GM23338 (cell line): Measurements from ENCODE around the gene OVAAL. TPM values are rescaled to one million over a fixed set of nuclear protein-coding genes. Genes with fewer than 3 reads are reported as not detected.

ENCODE experiments used
- ATAC-seq: fragments of 200-7000 bp; cut with Tn5 transposase; 3 replicates; pipeline ENCODE4 v1.9.1; 2020
- DNase-seq: peaks from one replicate; pipeline ENCODE4 v3.0.0-alpha.2; 2015; ENCODE audit warnings: low spot score
- H2AFZ ChIP-seq: fragments of 200-600 bp; sonication (generic); 2 replicates; pipeline ENCODE4 v1.8.0; 2016; ENCODE audit warnings: antibody characterized with exemption, mild to moderate bottlenecking, moderate library complexity
- H3F3A ChIP-seq: fragments of 200-600 bp; sonication (generic); replicated peaks from 2 replicates; pipeline ENCODE4 v1.8.0; 2017; ENCODE audit warnings: antibody characterized with exemption, mixed run types, low read depth
- H3K27ac ChIP-seq: fragments of 200-600 bp; sonication (generic); 2 replicates; pipeline ENCODE4 v1.6.1; 2016; ENCODE audit warnings: low read depth
- H3K27me3 ChIP-seq: fragments of 200-600 bp; sonication (generic); 2 replicates; pipeline ENCODE4 v1.8.0; 2016; ENCODE audit warnings: mild to moderate bottlenecking, mixed run types, moderate library complexity; ENCODE audit not compliant: insufficient read depth
- H3K36me3 ChIP-seq: fragments of 200-600 bp; sonication (generic); 2 replicates; pipeline ENCODE4 v1.8.0; 2016; ENCODE audit warnings: mild to moderate bottlenecking; ENCODE audit not compliant: insufficient read depth
- H3K4me1 ChIP-seq: fragments of 200-600 bp; sonication (generic); 2 replicates; pipeline ENCODE4 v1.8.0; 2016; ENCODE audit warnings: mild to moderate bottlenecking, moderate library complexity; ENCODE audit not compliant: insufficient read depth
- H3K4me2 ChIP-seq: fragments of 200-600 bp; sonication (generic); 2 replicates; pipeline ENCODE4 v1.7.1; 2017; ENCODE audit warnings: mixed run types
- H3K4me3 ChIP-seq: fragments of 200-600 bp; sonication (generic); 2 replicates; pipeline ENCODE4 v1.6.1; 2016; ENCODE audit warnings: mixed run types
- H3K79me2 ChIP-seq: fragments of 200-600 bp; sonication (generic); replicated peaks from 2 replicates; pipeline ENCODE4 v1.8.0; 2017; ENCODE audit warnings: mild to moderate bottlenecking; ENCODE audit not compliant: insufficient read depth
- H3K9me2 ChIP-seq: fragments of 200-600 bp; sonication (generic); 2 replicates; pipeline ENCODE4 v1.8.0; 2017; ENCODE audit not compliant: insufficient read depth
- H4K20me1 ChIP-seq: fragments of 200-600 bp; sonication (generic); replicated peaks from 2 replicates; pipeline ENCODE4 v1.8.0; 2017; ENCODE audit warnings: mild to moderate bottlenecking; ENCODE audit not compliant: insufficient read depth
- H3K27ac Mint-ChIP-seq: 2 replicates; pipeline ENCODE4 v1.8.0; 2020; ENCODE audit warnings: inconsistent platforms, mild to moderate bottlenecking, moderate library complexity, mixed read lengths
- H3K27me3 Mint-ChIP-seq: 3 replicates; pipeline ENCODE4 v1.8.0; 2022; ENCODE audit warnings: low read depth, mild to moderate bottlenecking, moderate library complexity, mixed read lengths, inconsistent platforms; ENCODE audit not compliant: insufficient read depth, poor library complexity
- H3K36me3 Mint-ChIP-seq: 3 replicates; pipeline ENCODE4 v1.8.0; 2021; ENCODE audit warnings: low read depth, mild to moderate bottlenecking, inconsistent platforms, moderate library complexity, mixed read lengths
- H3K4me1 Mint-ChIP-seq: 3 replicates; pipeline ENCODE4 v1.8.0; 2020; ENCODE audit warnings: mild to moderate bottlenecking, inconsistent platforms, mixed read lengths
- H3K4me3 Mint-ChIP-seq: 3 replicates; pipeline ENCODE4 v1.8.0; 2021; ENCODE audit warnings: moderate library complexity, mild to moderate bottlenecking, inconsistent platforms, mixed read lengths
- H3K9me3 Mint-ChIP-seq: 3 replicates; pipeline ENCODE4 v1.8.0; 2020; ENCODE audit warnings: moderate library complexity, mild to moderate bottlenecking, inconsistent platforms, mixed read lengths
- CREB1 ChIP-seq: fragments of 250-450 bp; sonication (Bioruptor Pico); IDR thresholded peaks from 2 replicates; pipeline ENCODE4 v1.5.0; 2020; ENCODE audit warnings: low read depth, mild to moderate bottlenecking, moderate library complexity
- EZH2 ChIP-seq: fragments of 200-600 bp; sonication (generic); IDR thresholded peaks from one replicate; pipeline ENCODE4 v1.8.0; 2017; ENCODE audit warnings: antibody characterized with exemption, mild to moderate bottlenecking, low read depth; ENCODE audit not compliant: unreplicated experiment
- EZH2phosphoT487 ChIP-seq: fragments of 200-600 bp; sonication (generic); IDR thresholded peaks from one replicate; pipeline ENCODE4 v1.8.1; 2018; ENCODE audit warnings: antibody characterized with exemption; ENCODE audit not compliant: unreplicated experiment
- JUNB ChIP-seq: IDR thresholded peaks from one replicate; pipeline ENCODE4 v1.6.1; 2016; ENCODE audit warnings: antibody characterized with exemption; ENCODE audit not compliant: unreplicated experiment
- NANOG ChIP-seq: IDR thresholded peaks from 2 replicates; pipeline ENCODE4 v1.6.1; 2016; ENCODE audit warnings: antibody characterized with exemption, borderline replicate concordance
- POLR2AphosphoS5 ChIP-seq: IDR thresholded peaks from 2 replicates; pipeline ENCODE4 v1.6.1; 2016; ENCODE audit warnings: antibody characterized with exemption, low read depth
- STAT1 ChIP-seq: IDR thresholded peaks from one replicate; pipeline ENCODE4 v1.6.1; 2016; ENCODE audit warnings: antibody characterized with exemption; ENCODE audit not compliant: unreplicated experiment
- ZNF114 ChIP-seq: fragments of 250-450 bp; sonication (Bioruptor Pico); IDR thresholded peaks from 2 replicates; pipeline ENCODE4 v1.5.0; 2020; ENCODE audit warnings: mild to moderate bottlenecking, moderate library complexity
- ZNF331 ChIP-seq: fragments of 250-450 bp; sonication (Bioruptor Pico); IDR thresholded peaks from 2 replicates; pipeline ENCODE4 v1.5.0; 2020; ENCODE audit warnings: low read depth, mild to moderate bottlenecking, moderate library complexity
- ZNF462 ChIP-seq: fragments of 250-450 bp; sonication (Bioruptor Pico); IDR thresholded peaks from 2 replicates; pipeline ENCODE4 v1.5.0; 2020; ENCODE audit warnings: mild to moderate bottlenecking, moderate library complexity
- polyA plus RNA-seq: library from polyadenylated mRNA; unstranded; fragments of >200 nt; fragmentation: Nextera tagmentation; extraction: Ambion mirVana; gene quantifications from 2 replicates; pipeline ENCODE4 v1.2.1, GENCODE V29; 2016
- total RNA-seq: library from RNA; depleted of rRNA; stranded (reverse); fragments of >200 nt; shearing (Covaris generic); gene quantifications from 2 replicates; pipeline ENCODE4 v1.2.3, GENCODE V29; 2014
- TF ChIP-seq, protein P1 (sequence below): IDR thresholded peaks from one replicate; pipeline ENCODE4 v1.6.1; 2018; ENCODE audit warnings: antibody characterized with exemption; ENCODE audit not compliant: unreplicated experiment
- TF ChIP-seq, protein P2 (sequence below): IDR thresholded peaks from 2 replicates; pipeline ENCODE4 v1.6.1; 2016; ENCODE audit warnings: antibody characterized with exemption
- TF ChIP-seq, protein P3 (sequence below), 2 experiments: fragments of 200-600 bp in 1 of 2; sonication (generic) in 1 of 2; conservative IDR thresholded peaks; 2 replicates each; pipeline versions ENCODE4 v1.5.1 to v1.6.1; 2016 to 2017; ENCODE audit warnings: antibody characterized with exemption in 2 of 2, low read depth in 2 of 2, mild to moderate bottlenecking in 2 of 2, moderate library complexity in 1 of 2

OVAAL gene
- total and polyA plus RNA-seq, 2 experiments from 2014 or later, result not detected

DNA sequence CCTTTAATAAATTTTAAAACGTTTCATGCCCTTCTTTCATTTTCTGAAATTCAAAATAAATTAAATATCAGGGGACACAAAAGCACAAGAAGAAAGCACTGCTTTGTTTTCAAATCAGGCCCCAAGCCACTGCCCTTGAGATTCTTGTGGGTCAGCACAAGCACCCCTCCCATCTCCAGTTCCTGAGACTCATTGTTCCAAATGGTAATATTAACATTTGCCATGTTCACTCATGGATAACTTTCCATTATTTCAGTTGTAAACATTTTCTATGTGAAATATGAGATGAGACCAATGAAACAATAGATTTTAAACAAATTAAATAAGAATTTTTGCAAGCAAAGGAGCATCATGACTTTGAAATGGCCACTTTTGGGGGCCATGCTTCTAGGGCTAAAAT is 7.7 kb downstream of the OVAAL start:
- H3K4me3 Mint-ChIP-seq, result no peak overlapping the region
- H3K27me3 Mint-ChIP-seq, result no peaks in the 10 kb centered on the region
- peaks cover 4% of the 10 kb centered on the region; the same call in 2 of the 3 replicates for H3K4me1 Mint-ChIP-seq
- Histone ChIP-seq H3K27me3 (no peaks in the 10 kb centered on the region), H3K9me2 (peaks cover 9% of the 10 kb centered on the region; the same call in 1 of the 2 replicates), H3K4me1 (no peaks in the 10 kb centered on the region), H3K4me3 (no peak overlapping the region), H2AFZ (no peak overlapping the region), H3K79me2 (no peaks in the 10 kb centered on the region), H3K4me2 (no peak overlapping the region), H3K36me3 (no peaks in the 10 kb centered on the region), H3K27ac (no peak overlapping the region), H3F3A (no peaks in the 10 kb centered on the region), H4K20me1 (no peaks in the 10 kb centered on the region)
- H3K27ac Mint-ChIP-seq, result no peak overlapping the region
- H3K36me3 Mint-ChIP-seq, result no peaks in the 10 kb centered on the region
- DNase-seq (no peak), ATAC-seq (no peak)
- TF ChIP-seq ZNF331 (no peak), EZH2 (no peak), EZH2phosphoT487 (no peak), ZNF462 (CRISPR knock-in tag) (no peak), STAT1 (no peak), NANOG (no peak), ZNF114 (no peak), POLR2AphosphoS5 (no peak), JUNB (no peak), CREB1 (CRISPR knock-in tag) (no peak)
- TF ChIP-seq, protein P1, sequence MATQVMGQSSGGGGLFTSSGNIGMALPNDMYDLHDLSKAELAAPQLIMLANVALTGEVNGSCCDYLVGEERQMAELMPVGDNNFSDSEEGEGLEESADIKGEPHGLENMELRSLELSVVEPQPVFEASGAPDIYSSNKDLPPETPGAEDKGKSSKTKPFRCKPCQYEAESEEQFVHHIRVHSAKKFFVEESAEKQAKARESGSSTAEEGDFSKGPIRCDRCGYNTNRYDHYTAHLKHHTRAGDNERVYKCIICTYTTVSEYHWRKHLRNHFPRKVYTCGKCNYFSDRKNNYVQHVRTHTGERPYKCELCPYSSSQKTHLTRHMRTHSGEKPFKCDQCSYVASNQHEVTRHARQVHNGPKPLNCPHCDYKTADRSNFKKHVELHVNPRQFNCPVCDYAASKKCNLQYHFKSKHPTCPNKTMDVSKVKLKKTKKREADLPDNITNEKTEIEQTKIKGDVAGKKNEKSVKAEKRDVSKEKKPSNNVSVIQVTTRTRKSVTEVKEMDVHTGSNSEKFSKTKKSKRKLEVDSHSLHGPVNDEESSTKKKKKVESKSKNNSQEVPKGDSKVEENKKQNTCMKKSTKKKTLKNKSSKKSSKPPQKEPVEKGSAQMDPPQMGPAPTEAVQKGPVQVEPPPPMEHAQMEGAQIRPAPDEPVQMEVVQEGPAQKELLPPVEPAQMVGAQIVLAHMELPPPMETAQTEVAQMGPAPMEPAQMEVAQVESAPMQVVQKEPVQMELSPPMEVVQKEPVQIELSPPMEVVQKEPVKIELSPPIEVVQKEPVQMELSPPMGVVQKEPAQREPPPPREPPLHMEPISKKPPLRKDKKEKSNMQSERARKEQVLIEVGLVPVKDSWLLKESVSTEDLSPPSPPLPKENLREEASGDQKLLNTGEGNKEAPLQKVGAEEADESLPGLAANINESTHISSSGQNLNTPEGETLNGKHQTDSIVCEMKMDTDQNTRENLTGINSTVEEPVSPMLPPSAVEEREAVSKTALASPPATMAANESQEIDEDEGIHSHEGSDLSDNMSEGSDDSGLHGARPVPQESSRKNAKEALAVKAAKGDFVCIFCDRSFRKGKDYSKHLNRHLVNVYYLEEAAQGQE, result no peak
- TF ChIP-seq, protein P2, sequence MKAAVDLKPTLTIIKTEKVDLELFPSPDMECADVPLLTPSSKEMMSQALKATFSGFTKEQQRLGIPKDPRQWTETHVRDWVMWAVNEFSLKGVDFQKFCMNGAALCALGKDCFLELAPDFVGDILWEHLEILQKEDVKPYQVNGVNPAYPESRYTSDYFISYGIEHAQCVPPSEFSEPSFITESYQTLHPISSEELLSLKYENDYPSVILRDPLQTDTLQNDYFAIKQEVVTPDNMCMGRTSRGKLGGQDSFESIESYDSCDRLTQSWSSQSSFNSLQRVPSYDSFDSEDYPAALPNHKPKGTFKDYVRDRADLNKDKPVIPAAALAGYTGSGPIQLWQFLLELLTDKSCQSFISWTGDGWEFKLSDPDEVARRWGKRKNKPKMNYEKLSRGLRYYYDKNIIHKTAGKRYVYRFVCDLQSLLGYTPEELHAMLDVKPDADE, result no peak
- TF ChIP-seq, protein P3, sequence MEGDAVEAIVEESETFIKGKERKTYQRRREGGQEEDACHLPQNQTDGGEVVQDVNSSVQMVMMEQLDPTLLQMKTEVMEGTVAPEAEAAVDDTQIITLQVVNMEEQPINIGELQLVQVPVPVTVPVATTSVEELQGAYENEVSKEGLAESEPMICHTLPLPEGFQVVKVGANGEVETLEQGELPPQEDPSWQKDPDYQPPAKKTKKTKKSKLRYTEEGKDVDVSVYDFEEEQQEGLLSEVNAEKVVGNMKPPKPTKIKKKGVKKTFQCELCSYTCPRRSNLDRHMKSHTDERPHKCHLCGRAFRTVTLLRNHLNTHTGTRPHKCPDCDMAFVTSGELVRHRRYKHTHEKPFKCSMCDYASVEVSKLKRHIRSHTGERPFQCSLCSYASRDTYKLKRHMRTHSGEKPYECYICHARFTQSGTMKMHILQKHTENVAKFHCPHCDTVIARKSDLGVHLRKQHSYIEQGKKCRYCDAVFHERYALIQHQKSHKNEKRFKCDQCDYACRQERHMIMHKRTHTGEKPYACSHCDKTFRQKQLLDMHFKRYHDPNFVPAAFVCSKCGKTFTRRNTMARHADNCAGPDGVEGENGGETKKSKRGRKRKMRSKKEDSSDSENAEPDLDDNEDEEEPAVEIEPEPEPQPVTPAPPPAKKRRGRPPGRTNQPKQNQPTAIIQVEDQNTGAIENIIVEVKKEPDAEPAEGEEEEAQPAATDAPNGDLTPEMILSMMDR (conservative IDR thresholded peaks at IDR 0.05; ENCODE audit: low read depth in 2 of 2), result no peak
- no peaks in the 10 kb centered on the region for H3K9me3 Mint-ChIP-seq
